T-cell (primary cell): Measurements from ENCODE around the gene CDC42BPB. TPM values are rescaled to one million over a fixed set of nuclear protein-coding genes. Genes with fewer than 3 reads are reported as not detected.

Experiments
- ATAC-seq, 4 experiments: fragments of 200-7000 bp in 3 of 4; fragments of 150-1000 bp in 1 of 4; cut with Tn5 transposase; replicated peaks in 1 of 4; 1 replicate in 3 of 4; 2 replicates in 1 of 4; pipeline ENCODE4 v1.10.0; 2021; ENCODE audit warnings: moderate library complexity in 3 of 4, mild to moderate bottlenecking in 2 of 4, moderate number of reproducible peaks in 1 of 4
- CTCF ChIA-PET, 2 donors: fragments of 300-600 bp; sonication (Branson Sonifier 250); formaldehyde crosslinking; loops; one replicate each; lab custom pipeline; 2022; ENCODE audit warnings: antibody characterized with exemption in 2 of 2; lab: Charles Lee
- POLR2A ChIA-PET, 2 donors: fragments of 300-600 bp; sonication (Branson Sonifier 250); formaldehyde crosslinking; loops; one replicate each; lab custom pipeline; 2022; ENCODE audit warnings: antibody characterized with exemption in 2 of 2; lab: Charles Lee
- DNase-seq, 35 experiments: peaks; one replicate each; pipeline versions ENCODE4 v3.0.0 to v3.0.0-alpha.2; 2013 to 2023
- H3K27ac ChIP-seq: one replicate; pipeline ENCODE4 v1.5.1; 2013; ENCODE audit warnings: low read length
- H3K27me3 ChIP-seq, 2 experiments: replicated peaks in 1 of 2; 1 replicate in 1 of 2; 2 replicates in 1 of 2; pipeline versions ENCODE4 v1.6.1 to v1.7.0; 2013; ENCODE audit warnings: low read length in 1 of 2, mixed read lengths in 1 of 2; ENCODE audit not compliant: control insufficient read depth in 2 of 2, insufficient read depth in 2 of 2; ENCODE audit errors: extremely low read depth in 1 of 2
- H3K36me3 ChIP-seq, 2 donors: 1 replicate in 1 of 2; 2 replicates in 1 of 2; pipeline versions ENCODE4 v1.6.1 to v1.7.0; 2013; ENCODE audit warnings: low read length in 1 of 2; ENCODE audit not compliant: control insufficient read depth in 2 of 2, insufficient read depth in 1 of 2; ENCODE audit errors: extremely low read depth in 1 of 2
- H3K4me1 ChIP-seq, 2 experiments: 1 replicate in 1 of 2; 2 replicates in 1 of 2; pipeline versions ENCODE4 v1.6.1 to v1.7.0; 2013; ENCODE audit warnings: low read length in 2 of 2, mixed read lengths in 1 of 2; ENCODE audit not compliant: insufficient read depth in 2 of 2, control insufficient read depth in 1 of 2; ENCODE audit errors: extremely low read depth in 1 of 2
- H3K4me3 ChIP-seq, 2 donors: 1 replicate in 1 of 2; 2 replicates in 1 of 2; pipeline versions ENCODE4 v1.5.1 to v1.7.0; 2013; ENCODE audit warnings: mild to moderate bottlenecking in 2 of 2, low read length in 1 of 2, moderate library complexity in 1 of 2; ENCODE audit not compliant: control insufficient read depth in 1 of 2; ENCODE audit errors: extremely low read depth in 1 of 2
- H3K9me3 ChIP-seq: 2 replicates; pipeline ENCODE4 v1.7.0; 2013
- H3K27ac Mint-ChIP-seq, 2 donors: one replicate each; pipeline ENCODE4 v1.8.0; 2020 to 2021; ENCODE audit warnings: mild to moderate bottlenecking in 2 of 2, mixed read lengths in 2 of 2
- H3K27me3 Mint-ChIP-seq, 2 donors: one replicate each; pipeline ENCODE4 v1.8.0; 2021 to 2022; ENCODE audit warnings: mixed read lengths in 2 of 2
- H3K36me3 Mint-ChIP-seq: one replicate; pipeline ENCODE4 v1.8.0; 2021; ENCODE audit warnings: mixed read lengths
- H3K4me1 Mint-ChIP-seq, 3 donors: one replicate each; pipeline ENCODE4 v1.8.0; 2020 to 2022; ENCODE audit warnings: mixed read lengths in 3 of 3, mild to moderate bottlenecking in 1 of 3
- H3K4me3 Mint-ChIP-seq, 3 donors: one replicate each; pipeline ENCODE4 v1.8.0; 2020 to 2022; ENCODE audit warnings: mild to moderate bottlenecking in 3 of 3, mixed read lengths in 3 of 3, moderate library complexity in 3 of 3
- H3K9me3 Mint-ChIP-seq, 3 donors: one replicate each; pipeline ENCODE4 v1.8.0; 2020 to 2022; ENCODE audit warnings: mixed read lengths in 3 of 3
- WGBS: methylation state at CpG from one replicate; pipeline ENCODE4 v1.1.5; 2013; ENCODE audit warnings: missing lambda C conversion rate; ENCODE audit not compliant: insufficient coverage; 5-methylcytosine and 5-hydroxymethylcytosine counted together
- total RNA-seq, 35 experiments: library from RNA in 6 of 35; stranded (reverse) in 6 of 35; fragments of 120-200 nt in 1 of 35; gene quantifications; one replicate each; pipeline versions ENCODE4 v1.2.1 to v1.2.4 and lab custom pipeline; 2013 to 2026

CDC42BPB gene
- total RNA-seq, 5 donors from 2014 or later (not counting 1 experiment from before 2014, with no cell fraction given) = 5.3 to 17.5 (median 11.2) TPM

DNA sequence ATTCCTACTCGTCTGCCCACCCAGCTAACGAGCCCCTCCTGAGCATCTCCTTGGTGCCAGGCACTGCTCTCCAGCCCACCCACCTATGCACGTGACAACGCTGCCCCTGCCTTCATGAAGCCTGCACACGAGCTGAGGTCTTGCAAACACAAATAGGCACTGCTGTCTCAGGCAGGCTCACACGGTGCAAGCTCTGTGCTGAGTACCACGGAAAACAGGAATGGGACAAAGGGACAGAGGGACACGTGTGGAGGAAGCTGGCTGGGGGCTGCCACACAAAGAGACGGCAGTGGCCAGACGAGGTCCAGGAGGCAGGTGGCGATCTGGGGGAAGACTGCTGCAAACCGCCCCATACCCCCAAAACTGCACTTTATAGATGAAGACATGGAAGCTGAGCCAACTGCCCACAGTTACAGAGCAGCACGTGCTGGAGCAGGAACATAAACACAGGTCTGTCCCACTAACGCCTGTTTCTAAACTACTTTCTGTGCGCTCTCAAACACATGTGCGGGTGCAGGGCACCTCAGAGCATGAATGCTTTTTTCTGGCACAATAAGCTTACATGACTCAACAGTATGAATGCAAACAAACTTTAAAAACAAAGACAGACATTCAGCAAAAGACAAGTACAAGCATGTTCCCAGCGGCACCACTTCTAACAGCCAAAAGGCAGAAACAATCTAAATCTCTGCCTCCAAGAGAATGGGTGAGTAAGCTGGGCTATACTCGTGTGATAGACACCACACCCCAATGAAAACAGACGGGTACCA is 70.4 kb downstream of the CDC42BPB start:
- Mint-ChIP-seq H3K4me3 (no peak overlapping the region), H3K27ac (no peak overlapping the region), H3K36me3 (peaks cover 44% of the 10 kb centered on the region), H3K9me3 (peaks cover 12 to 19% (median 12%) of the 10 kb centered on the region in 3 donors), H3K4me1 (no peaks in the 10 kb centered on the region), H3K27me3 (no peaks in the 10 kb centered on the region)
- H3K36me3 ChIP-seq = peaks cover 0 to 3% of the 10 kb centered on the region in 2 donors
- H3K4me1 ChIP-seq = no peaks in the 10 kb centered on the region
- DNase-seq (no peak), ATAC-seq (no peak)
- no peak overlapping the region for H3K27ac ChIP-seq
- POLR2A ChIA-PET = interaction anchor here in 1 of 2 donors (0.6 kb wide), 1 partner anchor 216 kb away, joined by 4 read pairs; no protein-coding TSS in a partner anchor
- CTCF ChIA-PET = no interaction called here
- no peak overlapping the region for H3K4me3 ChIP-seq
- 92% methylated on average over 16 of the region's 19 CpGs for WGBS
- H3K9me3 ChIP-seq = peaks cover 5% of the 10 kb centered on the region
- peaks cover 0 to 13% of the 10 kb centered on the region in 2 experiments for H3K27me3 ChIP-seq

DNA sequence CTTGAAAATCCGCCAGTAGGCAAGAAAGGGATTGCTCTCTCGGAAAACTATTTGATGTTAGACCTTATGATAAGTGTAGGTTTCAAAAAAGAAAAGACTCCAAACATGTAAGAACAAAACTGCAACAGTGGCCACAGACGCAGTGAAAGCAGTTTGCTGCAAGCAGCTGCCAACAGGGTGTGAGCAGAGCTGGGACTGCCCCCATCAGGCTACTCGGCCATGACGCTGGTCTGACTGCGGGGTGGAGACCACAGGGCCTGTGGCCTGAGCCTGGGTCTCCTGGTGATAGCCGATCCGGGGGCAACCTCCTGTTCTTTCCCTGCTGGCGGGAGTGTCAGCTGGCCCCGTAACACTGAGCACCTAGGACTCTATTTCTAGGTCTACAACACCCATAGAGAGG is 71.7 kb downstream of the CDC42BPB start:
- CTCF ChIA-PET = no interaction called here

DNA sequence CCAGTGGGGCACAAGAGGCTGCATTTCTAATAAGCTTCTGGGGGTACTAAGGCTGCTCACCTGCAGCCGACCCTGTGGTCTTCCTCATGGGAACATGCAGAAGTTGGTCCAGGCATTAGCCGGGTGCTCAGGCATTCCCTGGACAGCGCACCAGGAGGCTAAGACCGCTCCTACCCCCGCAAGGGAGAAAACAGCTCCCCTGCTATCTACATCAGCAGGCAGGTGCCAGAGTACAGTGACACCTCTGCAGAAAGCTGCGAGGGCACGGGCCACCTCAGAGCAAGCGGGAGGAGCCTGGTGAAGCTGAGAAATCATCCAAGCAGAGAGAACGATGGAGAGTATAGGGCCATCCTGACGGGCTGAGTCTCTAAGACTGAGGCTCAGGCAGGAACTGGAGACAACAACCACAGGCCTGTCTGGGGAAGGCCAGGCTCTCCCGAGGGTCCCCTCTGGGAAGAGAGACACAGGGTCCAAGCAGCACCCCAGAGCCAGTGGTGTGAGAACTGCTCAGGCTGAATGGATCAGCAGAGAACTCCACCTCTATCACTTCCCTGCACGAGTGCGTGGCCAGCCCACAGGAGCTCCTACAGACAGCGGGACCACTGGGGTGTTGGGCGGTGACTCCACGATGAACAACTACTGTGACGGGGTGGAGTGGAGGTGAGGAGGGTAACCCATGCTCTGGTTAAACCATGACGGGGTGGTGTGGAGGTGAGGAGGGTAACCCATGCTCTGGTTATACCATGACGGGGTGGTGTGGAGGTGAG is 72.8 kb downstream of the CDC42BPB start:
- no peaks in the 10 kb centered on the region for H3K27me3 Mint-ChIP-seq
- Histone ChIP-seq H3K4me1 (no peaks in the 10 kb centered on the region), H3K27me3 (peaks cover 0 to 13% of the 10 kb centered on the region in 2 experiments), H3K9me3 (peaks cover 5% of the 10 kb centered on the region), H3K4me3 (no peak overlapping the region), H3K36me3 (no peaks in the 10 kb centered on the region), H3K27ac (no peak overlapping the region)
- ATAC-seq = no peak
- H3K9me3 Mint-ChIP-seq = peaks cover 9 to 19% (median 12%) of the 10 kb centered on the region in 3 donors
- no peak overlapping the region for H3K27ac Mint-ChIP-seq
- no peaks in the 10 kb centered on the region for H3K4me1 Mint-ChIP-seq
- H3K4me3 Mint-ChIP-seq = no peak overlapping the region
- WGBS = 93% methylated on average over 14 of the region's 19 CpGs
- ChIA-PET CTCF (no interaction called here), POLR2A (no interaction called here)
- H3K36me3 Mint-ChIP-seq = peaks cover 45% of the 10 kb centered on the region
- DNase-seq = no peak

More for the DNA sequence above, 71.7 kb downstream of the CDC42BPB start:
- WGBS = 87% methylated on average over 8 of the region's 10 CpGs
- DNase-seq (no peak), ATAC-seq (no peak)
- Mint-ChIP-seq H3K27ac (no peak overlapping the region), H3K9me3 (peaks cover 12 to 19% (median 12%) of the 10 kb centered on the region in 3 donors), H3K4me3 (no peak overlapping the region), H3K4me1 (no peaks in the 10 kb centered on the region), H3K36me3 (peaks cover 49% of the 10 kb centered on the region), H3K27me3 (no peaks in the 10 kb centered on the region)
- POLR2A ChIA-PET = no interaction called here
- Histone ChIP-seq H3K4me1 (no peaks in the 10 kb centered on the region), H3K27ac (no peak overlapping the region), H3K27me3 (peaks cover 0 to 13% of the 10 kb centered on the region in 2 experiments), H3K9me3 (peaks cover 5% of the 10 kb centered on the region), H3K36me3 (peaks cover 0 to 3% of the 10 kb centered on the region in 2 donors), H3K4me3 (no peak overlapping the region)

DNA sequence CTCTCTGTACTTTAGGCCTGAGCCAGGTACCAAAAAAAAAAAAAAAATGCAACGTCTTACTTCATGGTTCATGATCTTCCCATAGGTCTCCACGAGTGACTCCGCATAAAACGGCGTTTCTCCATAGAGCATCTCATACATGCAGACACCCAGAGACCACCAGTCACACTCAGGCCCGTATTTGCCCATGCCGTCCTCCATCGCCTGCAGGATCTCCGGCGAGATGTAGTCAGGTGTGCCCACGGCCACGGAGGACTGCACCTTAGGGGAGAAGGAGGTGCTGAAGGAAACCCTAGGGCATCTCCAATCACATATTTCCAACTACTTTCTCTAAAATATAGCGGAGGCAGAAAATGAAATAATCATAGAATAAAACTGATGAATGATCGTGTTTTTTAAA is 73.9 kb downstream of the CDC42BPB start:
- ATAC-seq (no peak), DNase-seq (no peak)
- H3K27ac Mint-ChIP-seq = no peak overlapping the region
- ChIA-PET CTCF (no interaction called here), POLR2A (no interaction called here)
- H3K4me1 Mint-ChIP-seq = no peaks in the 10 kb centered on the region
- 92% methylated on average over 2 of the region's 14 CpGs for WGBS
- Histone ChIP-seq H3K36me3 (no peaks in the 10 kb centered on the region), H3K4me3 (no peak overlapping the region), H3K27me3 (peaks cover 0 to 13% of the 10 kb centered on the region in 2 experiments), H3K27ac (no peak overlapping the region), H3K9me3 (peaks cover 2% of the 10 kb centered on the region), H3K4me1 (no peaks in the 10 kb centered on the region)
- H3K27me3 Mint-ChIP-seq = no peaks in the 10 kb centered on the region
- H3K9me3 Mint-ChIP-seq = peaks cover 9 to 13% (median 9%) of the 10 kb centered on the region in 3 donors
- peaks cover 43% of the 10 kb centered on the region for H3K36me3 Mint-ChIP-seq
- H3K4me3 Mint-ChIP-seq = no peak overlapping the region

DNA sequence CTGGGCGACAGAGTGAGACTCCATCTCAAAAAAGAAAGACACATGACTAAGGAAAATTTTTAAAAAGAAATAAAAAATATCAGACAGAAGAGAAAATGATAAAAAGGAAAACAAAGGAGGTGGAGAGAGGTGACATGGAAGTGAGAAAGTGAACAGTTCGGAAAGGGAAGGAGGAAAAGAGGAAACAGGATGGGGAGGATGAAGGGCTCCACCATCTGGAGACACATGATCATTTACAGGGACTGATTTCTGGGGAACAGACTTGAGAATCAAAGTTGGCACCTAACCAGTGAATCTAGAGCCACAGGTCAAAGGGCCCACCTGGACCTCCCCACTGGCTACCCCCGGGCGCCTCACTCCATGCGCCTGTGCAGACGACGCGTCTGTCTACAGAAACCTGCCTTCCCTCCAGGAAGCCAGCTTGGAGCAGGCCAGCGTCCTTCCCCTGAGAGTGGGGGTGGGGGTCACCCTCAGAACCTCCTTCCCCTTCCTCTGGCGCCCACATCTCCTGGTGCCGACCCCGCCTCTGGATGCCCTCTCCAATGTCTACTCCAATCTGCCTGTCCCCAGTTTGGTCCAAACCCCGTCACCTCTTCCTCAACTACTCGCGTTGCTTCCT is 74.4 kb downstream of the CDC42BPB start:
- H3K9me3 ChIP-seq = no peaks in the 10 kb centered on the region
- H3K4me1 ChIP-seq = no peaks in the 10 kb centered on the region
- H3K27ac ChIP-seq = no peak overlapping the region
- no peaks in the 10 kb centered on the region for H3K36me3 ChIP-seq
- 83% methylated on average over 8 of the region's 15 CpGs for WGBS
- Mint-ChIP-seq H3K27ac (no peak overlapping the region), H3K36me3 (peaks cover 40% of the 10 kb centered on the region), H3K4me3 (no peak overlapping the region), H3K4me1 (no peaks in the 10 kb centered on the region), H3K9me3 (peaks cover 4 to 8% (median 5%) of the 10 kb centered on the region in 3 donors), H3K27me3 (no peaks in the 10 kb centered on the region)
- DNase-seq = no peak
- peaks cover 0 to 13% of the 10 kb centered on the region in 2 experiments for H3K27me3 ChIP-seq
- H3K4me3 ChIP-seq = no peak overlapping the region
- POLR2A ChIA-PET = no interaction called here
- CTCF ChIA-PET = no interaction called here
- ATAC-seq = no peak

DNA sequence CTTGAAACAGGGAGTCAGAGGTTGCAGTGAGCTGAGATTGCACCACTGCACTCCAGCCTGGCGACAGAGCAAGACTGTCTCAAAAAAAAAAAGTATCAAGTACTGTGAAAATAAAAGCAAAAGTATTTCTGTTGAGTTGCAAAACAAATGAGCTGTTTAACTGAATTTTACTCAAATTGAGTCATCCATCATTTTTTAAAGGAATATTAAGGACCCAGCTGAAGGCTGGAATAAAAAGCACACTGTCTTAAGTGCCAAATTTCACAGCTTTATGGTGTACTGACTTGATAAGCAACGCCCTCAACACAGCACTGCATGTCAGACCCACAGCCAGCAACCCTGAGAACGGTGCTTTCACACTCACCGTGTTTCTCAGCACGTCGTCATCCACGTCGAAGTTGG is 76.9 kb downstream of the CDC42BPB start:
- Mint-ChIP-seq H3K4me3 (no peak overlapping the region), H3K27ac (no peak overlapping the region), H3K27me3 (no peaks in the 10 kb centered on the region), H3K9me3 (no peaks in the 10 kb centered on the region), H3K36me3 (peaks cover 23% of the 10 kb centered on the region), H3K4me1 (no peaks in the 10 kb centered on the region)
- ATAC-seq (no peak), DNase-seq (no peak)
- no peak overlapping the region for H3K27ac ChIP-seq
- CTCF ChIA-PET = no interaction called here
- no peaks in the 10 kb centered on the region for H3K36me3 ChIP-seq
- no peaks in the 10 kb centered on the region for H3K9me3 ChIP-seq
- peaks cover 0 to 10% of the 10 kb centered on the region in 2 experiments for H3K27me3 ChIP-seq
- no peak overlapping the region for H3K4me3 ChIP-seq
- POLR2A ChIA-PET = no interaction called here
- H3K4me1 ChIP-seq = no peaks in the 10 kb centered on the region
- 98% methylated on average over 6 of the region's 8 CpGs for WGBS
